Heart left ventricle (tissue), 16 donors: ENCODE measurements around the gene ABCC8. TPM values are rescaled to one million over a fixed set of nuclear protein-coding genes. Genes with fewer than 3 reads are reported as not detected.

ENCODE experiments used
- ATAC-seq, 4 donors: fragments of 200-7000 bp; cut with Tn5 transposase; one replicate each; pipeline ENCODE4 v1.9.1; 2020 to 2022; ENCODE audit warnings: moderate library complexity in 4 of 4, mild to moderate bottlenecking in 3 of 4, moderate number of reproducible peaks in 1 of 4
- DNase-seq, 5 donors: peaks; one replicate each; pipeline ENCODE4 v3.0.0-alpha.2; 2020
- H3K27ac ChIP-seq, 12 donors: fragments of 200-600 bp; sonication (generic) in 4 of 12; one replicate each; pipeline versions ENCODE4 v1.5.0 to v1.8.0; 2016 to 2022; ENCODE audit warnings: mild to moderate bottlenecking in 2 of 12
- H3K27me3 ChIP-seq, 9 donors: fragments of 200-600 bp; sonication (generic) in 2 of 9; one replicate each; pipeline versions ENCODE4 v1.5.1 to v1.8.0; 2016 to 2022; ENCODE audit warnings: mild to moderate bottlenecking in 3 of 9
- H3K36me3 ChIP-seq, 9 donors: fragments of 200-600 bp; sonication (generic) in 2 of 9; one replicate each; pipeline versions ENCODE4 v1.5.0 to v1.8.0; 2018 to 2022; ENCODE audit warnings: mild to moderate bottlenecking in 2 of 9
- H3K4me1 ChIP-seq, 12 donors: fragments of 200-600 bp; sonication (generic) in 4 of 12; one replicate each; pipeline versions ENCODE4 v1.5.0 to v1.8.0; 2016 to 2022; ENCODE audit warnings: mild to moderate bottlenecking in 3 of 12
- H3K4me3 ChIP-seq, 12 donors: fragments of 200-600 bp; sonication (generic) in 4 of 12; one replicate each; pipeline versions ENCODE4 v1.5.0 to v1.8.0; 2017 to 2022; ENCODE audit warnings: mild to moderate bottlenecking in 9 of 12, moderate library complexity in 4 of 12
- H3K9me3 ChIP-seq, 12 donors: fragments of 200-600 bp; sonication (generic) in 4 of 12; one replicate each; pipeline versions ENCODE4 v1.5.0 to v1.8.0; 2016 to 2022; ENCODE audit warnings: mild to moderate bottlenecking in 1 of 12
- POLR2A ChIP-seq, 2 donors: fragments of 450-650 bp; IDR thresholded peaks; one replicate each; pipeline ENCODE4 v1.6.1; 2017; ENCODE audit warnings: antibody characterized with exemption in 2 of 2, mild to moderate bottlenecking in 2 of 2, moderate library complexity in 2 of 2
- WGBS, 4 donors: extraction: QIAGEN DNeasy Blood & Tissue Kit in 2 of 4; methylation state at CpG; one replicate each; pipeline versions ENCODE4 v1.1.5 to v1.1.7; 2013 to 2018; 5-methylcytosine and 5-hydroxymethylcytosine counted together
- intact Hi-C, 10 donors: fragments of 100-400 bp; cut with DNase I; formaldehyde crosslinking; loops; one replicate each; pipeline versions ENCODE4 v1.11.1 to v1.14.2; 2022
- polyA plus RNA-seq, 2 donors: library from polyadenylated mRNA; stranded (reverse); fragments of 200-250 nt; gene quantifications; one replicate each; pipeline ENCODE4 v1.2.3, GENCODE V29; 2013
- total RNA-seq, 9 donors: library from RNA; depleted of rRNA in 2 of 9; stranded (reverse); fragments of >200 nt in 2 of 9; fragmentation: NEBNext Ultra II Directional in 3 of 9; extraction: Animal tissue kit (Norgen Biotek cat#: 25700) in 3 of 9; gene quantifications; one replicate each; pipeline versions ENCODE4 v1.1.0 to v1.2.4, GENCODE V29; 2016 to 2023
- TF ChIP-seq, protein P1 (sequence below), 12 donors: fragments of 200-600 bp; sonication (generic) in 4 of 12; IDR thresholded peaks; one replicate each; pipeline versions ENCODE4 v1.5.0 to v1.8.0; 2018 to 2022; ENCODE audit warnings: antibody characterized with exemption in 12 of 12, mild to moderate bottlenecking in 5 of 12
- donor health status: ischemic (EF 13 %, LVEDD 7.1; RV severe dilation, severe dysfunction).
- donor health status: healthy with polysubstance abuse.
- donor health status: DM: no; HTN: yes; CAD: no.
- donor health status: DM: no; HTN: no; CAD: no.
- donor health status: ischemic (EF 25% LVEDD 6.9; RV normal size, moderate dysfunction).
- donor health status: ischemic (EF 25% LVEDD 5.7; RV mildly dilated, moderate dysfunction).
- donor health status: healthy.
- donor health status: DM: yes; HTN: yes; CAD: no.
- donor health status: ischemic (EF 35%, LVEDD 5.7; RV mildly dilated, moderate dysfunction).
- donor health status: nonischemic (EF 11% LVEDD 7.7; RV severe dilation, severe dysfunction).
- donor health status: DM: yes; HTN: yes; CAD: no.
- donor health status: PGD.
- donor health status: ischemic (EF 29% LVEDD 5.4; RV normal size, mild dysfunction).
- donor health status: nonischemic (EF 23%, LVEDD 6.1; RV moderate dilation, normal function).

Gene ABCC8
- total and polyA plus RNA-seq, 11 donors = 0.69 to 9.6 (median 3.6) TPM

DNA sequence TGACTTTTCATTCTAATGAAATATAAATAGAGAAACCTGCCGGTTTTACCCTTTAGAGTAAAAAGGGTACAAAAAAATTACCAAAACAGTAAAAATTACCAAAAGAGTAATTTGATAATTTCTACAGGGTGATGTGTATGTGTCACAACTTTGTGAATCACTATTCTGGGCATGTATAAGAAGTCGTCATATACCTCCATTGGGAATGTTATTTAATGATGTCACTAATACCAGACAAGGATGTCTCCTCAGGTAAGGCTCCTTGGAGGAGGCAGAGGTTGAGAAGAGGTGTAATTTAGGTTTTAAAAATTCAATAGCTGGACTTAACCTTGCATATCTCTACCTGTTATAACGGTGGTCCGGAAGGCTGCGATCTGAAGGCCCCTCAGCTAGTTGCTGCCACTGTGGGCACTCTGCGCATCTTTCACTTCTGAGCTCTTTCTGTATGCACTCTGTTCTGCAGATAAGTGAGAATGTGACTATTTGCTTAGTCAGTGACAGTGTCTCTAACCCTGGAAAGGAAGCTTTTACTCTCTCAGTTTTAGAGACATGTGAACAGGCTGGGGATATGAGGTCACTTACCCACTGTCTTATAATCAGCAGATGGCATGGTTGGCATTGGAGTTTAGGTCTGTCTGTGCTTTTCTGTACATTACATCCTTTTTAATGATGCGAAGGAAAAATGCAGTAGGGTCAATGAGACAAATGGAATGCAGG is 126.0 kb downstream of the ABCC8 start:
- Histone ChIP-seq H3K36me3 (no peaks in the 10 kb centered on the region), H3K27ac (no peak overlapping the region), H3K9me3 (no peaks in the 10 kb centered on the region), H3K4me1 (peaks cover 0 to 34% (median 13%) of the 10 kb centered on the region in 12 donors), H3K27me3 (no peaks in the 10 kb centered on the region), H3K4me3 (no peak overlapping the region)
- intact Hi-C loops = loop anchor here in 3 of 10 donors (2.0 to 10.0 kb wide), 5 partner anchors 73 to 143 kb away; partner anchors contain the start of genes NUCB2 (in 2 of the 3) and PIK3C2A (in 1 of the 3)
- TF ChIP-seq POLR2A (IDR thresholded peaks at IDR 0.05) = no peak
- TF ChIP-seq, protein P1, sequence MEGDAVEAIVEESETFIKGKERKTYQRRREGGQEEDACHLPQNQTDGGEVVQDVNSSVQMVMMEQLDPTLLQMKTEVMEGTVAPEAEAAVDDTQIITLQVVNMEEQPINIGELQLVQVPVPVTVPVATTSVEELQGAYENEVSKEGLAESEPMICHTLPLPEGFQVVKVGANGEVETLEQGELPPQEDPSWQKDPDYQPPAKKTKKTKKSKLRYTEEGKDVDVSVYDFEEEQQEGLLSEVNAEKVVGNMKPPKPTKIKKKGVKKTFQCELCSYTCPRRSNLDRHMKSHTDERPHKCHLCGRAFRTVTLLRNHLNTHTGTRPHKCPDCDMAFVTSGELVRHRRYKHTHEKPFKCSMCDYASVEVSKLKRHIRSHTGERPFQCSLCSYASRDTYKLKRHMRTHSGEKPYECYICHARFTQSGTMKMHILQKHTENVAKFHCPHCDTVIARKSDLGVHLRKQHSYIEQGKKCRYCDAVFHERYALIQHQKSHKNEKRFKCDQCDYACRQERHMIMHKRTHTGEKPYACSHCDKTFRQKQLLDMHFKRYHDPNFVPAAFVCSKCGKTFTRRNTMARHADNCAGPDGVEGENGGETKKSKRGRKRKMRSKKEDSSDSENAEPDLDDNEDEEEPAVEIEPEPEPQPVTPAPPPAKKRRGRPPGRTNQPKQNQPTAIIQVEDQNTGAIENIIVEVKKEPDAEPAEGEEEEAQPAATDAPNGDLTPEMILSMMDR (IDR thresholded peaks at IDR 0.05) = no peak
- WGBS, 4 donors = 94 to 97% (median 96%) methylated on average over 7 of the region's 7 CpGs
- ATAC-seq (no peak), DNase-seq (no peak)

DNA sequence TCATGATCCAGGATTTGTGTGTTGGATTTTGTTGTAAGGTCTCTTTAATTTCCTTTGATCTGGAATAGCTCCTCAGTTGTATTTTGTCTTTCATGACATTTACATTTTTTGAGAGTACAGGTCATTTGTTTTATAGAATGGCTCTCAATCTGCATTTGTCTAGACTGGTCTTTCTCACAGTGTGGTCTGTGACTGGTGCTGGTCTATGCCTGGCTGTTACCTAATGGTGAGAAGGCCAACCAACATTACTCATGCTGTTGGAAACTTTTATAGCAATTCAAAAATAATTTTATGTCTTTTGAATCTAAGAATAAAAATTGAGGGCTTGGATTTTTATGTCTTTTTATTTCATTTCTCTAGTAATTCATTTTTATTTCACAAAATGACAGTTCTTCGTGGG is 129.0 kb downstream of the ABCC8 start:
- no peak for ATAC-seq
- TF ChIP-seq, protein P1 (IDR thresholded peaks at IDR 0.05) = no peak
- TF ChIP-seq POLR2A (IDR thresholded peaks at IDR 0.05) = no peak
- intact Hi-C loops = no loop called here
- Histone ChIP-seq H3K36me3 (peaks cover 0 to 8% (median 0%) of the 10 kb centered on the region in 9 donors), H3K4me1 (peaks cover 0 to 17% (median 5%) of the 10 kb centered on the region in 12 donors), H3K27ac (no peak overlapping the region), H3K4me3 (no peak overlapping the region), H3K27me3 (no peaks in the 10 kb centered on the region), H3K9me3 (no peaks in the 10 kb centered on the region)
- WGBS, 4 donors = 54 to 81% (median 68%) methylated on average over 1 of the region's 1 CpG
- no peak for DNase-seq

DNA sequence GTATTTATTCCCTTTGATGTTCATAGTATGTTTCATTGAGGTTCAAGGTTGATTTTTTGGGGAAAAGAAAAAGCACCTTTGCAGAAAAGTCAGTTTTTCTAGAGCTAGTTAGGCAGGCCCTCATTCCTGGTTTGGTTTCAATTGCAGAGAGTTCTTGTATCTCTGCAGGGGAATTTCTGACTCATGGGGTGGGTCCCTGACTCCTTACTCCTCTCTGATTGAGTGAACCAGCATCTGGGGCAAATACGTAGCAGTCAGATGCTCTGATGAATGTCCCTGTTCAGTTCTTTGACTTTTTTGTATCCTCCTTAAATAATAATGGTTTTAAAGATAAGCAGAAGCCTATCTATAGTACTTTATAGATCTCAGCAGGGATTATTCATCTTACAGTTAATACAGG is 132.7 kb downstream of the ABCC8 start:
- no peaks in the 10 kb centered on the region for H3K9me3 ChIP-seq

DNA sequence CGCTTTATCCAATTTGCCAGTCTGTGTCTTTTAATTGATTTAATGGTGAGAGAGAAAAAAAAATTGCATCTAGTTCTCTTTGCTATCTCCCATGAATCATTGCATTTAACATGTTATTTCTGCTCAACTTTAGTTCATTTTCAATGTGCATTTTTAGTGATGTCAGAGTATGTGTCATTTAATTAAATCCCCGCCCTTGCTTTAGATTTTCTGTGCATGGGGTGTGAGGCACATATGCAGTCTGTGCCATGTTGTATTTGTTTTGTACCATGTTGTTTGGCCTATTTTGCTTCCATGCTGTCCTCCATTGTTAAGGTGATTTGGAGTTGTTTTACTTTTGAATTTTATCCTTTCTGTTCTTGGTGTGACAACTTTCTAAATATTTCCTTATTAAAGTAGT is 133.4 kb downstream of the ABCC8 start:
- H3K36me3 ChIP-seq = peaks cover 0 to 8% (median 0%) of the 10 kb centered on the region in 9 donors
- H3K4me3 ChIP-seq = no peak overlapping the region
- no peaks in the 10 kb centered on the region for H3K27me3 ChIP-seq
- ATAC-seq = no peak
- TF ChIP-seq, protein P1 (IDR thresholded peaks at IDR 0.05) = no peak
- no peak for TF ChIP-seq POLR2A (IDR thresholded peaks at IDR 0.05)
- H3K9me3 ChIP-seq = no peaks in the 10 kb centered on the region
- 97 to 100% (median 99%) methylated on average over 2 of the region's 2 CpGs for WGBS, 4 donors
- no peaks in the 10 kb centered on the region for H3K4me1 ChIP-seq
- DNase-seq = no peak
- intact Hi-C loops = no loop called here
- H3K27ac ChIP-seq = no peak overlapping the region

More for the DNA sequence above, 132.7 kb downstream of the ABCC8 start:
- intact Hi-C loops = no loop called here
- Histone ChIP-seq H3K36me3 (peaks cover 0 to 8% (median 0%) of the 10 kb centered on the region in 9 donors), H3K4me1 (no peaks in the 10 kb centered on the region), H3K27me3 (no peaks in the 10 kb centered on the region), H3K4me3 (no peak overlapping the region), H3K27ac (no peak overlapping the region)
- no peak for TF ChIP-seq POLR2A (IDR thresholded peaks at IDR 0.05)
- TF ChIP-seq, protein P1 (IDR thresholded peaks at IDR 0.05) = no peak
- 85 to 100% (median 93%) methylated on average over 1 of the region's 1 CpG for WGBS, 4 donors
- no peak for DNase-seq
- ATAC-seq = no peak

Other genes starting within 250 kb of the ABCC8 start
- 100 to 1,000 TPM in 3 of 9 donors, 10 to 100 TPM in 6; 41.4 to 180 (median 85.4) TPM for gene NUCB2, start 200.1 kb downstream of the ABCC8 start, total RNA-seq
- 100 to 1,000 TPM in 1 of 2 donors, 10 to 100 TPM in 1; 87.0 to 135 TPM for gene NUCB2, start 200.1 kb downstream of the ABCC8 start, polyA plus RNA-seq
- gene NCR3LG1, start 125.0 kb downstream of the ABCC8 start, total RNA-seq = 1 to 10 TPM in 6 of 9 donors, under 1 TPM in 3; 0.70 to 4.0 (median 1.6) TPM
- 1 to 10 TPM in 1 of 2 donors, under 1 TPM in 1; 0.27 to 1.3 TPM for gene NCR3LG1, start 125.0 kb downstream of the ABCC8 start, polyA plus RNA-seq
- 10 to 100 TPM; 11.5 to 32.4 (median 17.6) TPM for gene KCNJ11, start 88.2 kb downstream of the ABCC8 start, total RNA-seq
- 10 to 100 TPM; 14.8 to 22.3 TPM for gene KCNJ11, start 88.2 kb downstream of the ABCC8 start, polyA plus RNA-seq
- gene USH1C, start 67.6 kb upstream of the ABCC8 start, total RNA-seq = under 1 TPM in 1 of 9 donors, not detected in 8; 0.16 TPM
- gene USH1C, start 67.6 kb upstream of the ABCC8 start, polyA plus RNA-seq = under 1 TPM; 0.06 to 0.23 TPM
- not detected for gene OTOG, start 70.4 kb upstream of the ABCC8 start, total RNA-seq
- gene OTOG, start 70.4 kb upstream of the ABCC8 start, polyA plus RNA-seq = not detected
- not detected for gene MYOD1, start 242.7 kb upstream of the ABCC8 start, total RNA-seq
- not detected for gene MYOD1, start 242.7 kb upstream of the ABCC8 start, polyA plus RNA-seq